Urinary bladder (tissue), 2 donors: ENCODE data around the gene ZSWIM9. TPM values are rescaled to one million over a fixed set of nuclear protein-coding genes. Genes with fewer than 3 reads are reported as not detected.

Experiments used
- polyA plus RNA-seq: library from polyadenylated mRNA; stranded (reverse); fragments of 200-250 nt; gene quantifications from one replicate; pipeline ENCODE4 v1.2.3, GENCODE V29; 2013
- total RNA-seq: library from RNA; depleted of rRNA; stranded (reverse); fragments of >200 nt; gene quantifications from one replicate; pipeline ENCODE4 v1.2.3, GENCODE V29; 2014
- donor health status: healthy.

Gene ZSWIM9
- total and polyA plus RNA-seq, 2 donors, result 1.6 to 10.6 TPM

Other genes starting within 250 kb of the ZSWIM9 start
- not detected for gene BSPH1, start 178.5 kb upstream of the ZSWIM9 start, total RNA-seq
- not detected for gene BSPH1, start 178.5 kb upstream of the ZSWIM9 start, polyA plus RNA-seq
- not detected for gene ELSPBP1, start 176.0 kb upstream of the ZSWIM9 start, total RNA-seq
- gene ELSPBP1, start 176.0 kb upstream of the ZSWIM9 start, polyA plus RNA-seq, result not detected
- gene CABP5, start 126.6 kb upstream of the ZSWIM9 start, total RNA-seq, result not detected
- gene CABP5, start 126.6 kb upstream of the ZSWIM9 start, polyA plus RNA-seq, result not detected
- gene PLA2G4C, start 59.9 kb upstream of the ZSWIM9 start, total RNA-seq, result 10.5 TPM
- gene PLA2G4C, start 59.9 kb upstream of the ZSWIM9 start, polyA plus RNA-seq, result 13.5 TPM
- 21.6 TPM for gene LIG1, start 336 bp upstream of the ZSWIM9 start, total RNA-seq
- 11.4 TPM for gene LIG1, start 336 bp upstream of the ZSWIM9 start, polyA plus RNA-seq
- gene CARD8, start 85.2 kb downstream of the ZSWIM9 start, total RNA-seq, result 81.3 TPM
- 29.0 TPM for gene CARD8, start 85.2 kb downstream of the ZSWIM9 start, polyA plus RNA-seq
- 6.6 TPM for gene ZNF114, start 99.4 kb downstream of the ZSWIM9 start, total RNA-seq
- gene ZNF114, start 99.4 kb downstream of the ZSWIM9 start, polyA plus RNA-seq, result 0.24 TPM
- gene EMP3, start 154.9 kb downstream of the ZSWIM9 start, total RNA-seq, result 81.3 TPM
- gene EMP3, start 154.9 kb downstream of the ZSWIM9 start, polyA plus RNA-seq, result 159 TPM
- 4.3 TPM for gene TMEM143, start 193.3 kb downstream of the ZSWIM9 start, total RNA-seq
- 10.2 TPM for gene TMEM143, start 193.3 kb downstream of the ZSWIM9 start, polyA plus RNA-seq
- gene SYNGR4, start 193.7 kb downstream of the ZSWIM9 start, total RNA-seq, result not detected
- gene SYNGR4, start 193.7 kb downstream of the ZSWIM9 start, polyA plus RNA-seq, result not detected
- 68.7 TPM for gene KDELR1, start 220.9 kb downstream of the ZSWIM9 start, total RNA-seq
- gene KDELR1, start 220.9 kb downstream of the ZSWIM9 start, polyA plus RNA-seq, result 144 TPM
- 1.9 TPM for gene GRIN2D, start 223.0 kb downstream of the ZSWIM9 start, total RNA-seq
- 0.30 TPM for gene GRIN2D, start 223.0 kb downstream of the ZSWIM9 start, polyA plus RNA-seq